Smooth muscle cell of the brain vasculature (primary cell): ENCODE results near the gene ADA.
A peak's percentile ranks its signal among the peaks of the same experiment; 100 is the strongest.

Experiments
- DNase-seq: peaks from one replicate; pipeline ENCODE4 v3.0.0-alpha.2; 2012; ENCODE audit warnings: low read depth, low spot score

The ADA gene

GRCh38 chr20:44624152-44624551 lies 27.3 kb downstream of the ADA start:
- no peak for DNase-seq

GRCh38 chr20:44622501-44623270 lies 28.8 kb downstream of the ADA start:
- DNase-seq: no peak

GRCh38 chr20:44621939-44622338 lies 29.6 kb downstream of the ADA start:
- no peak for DNase-seq

DNA sequence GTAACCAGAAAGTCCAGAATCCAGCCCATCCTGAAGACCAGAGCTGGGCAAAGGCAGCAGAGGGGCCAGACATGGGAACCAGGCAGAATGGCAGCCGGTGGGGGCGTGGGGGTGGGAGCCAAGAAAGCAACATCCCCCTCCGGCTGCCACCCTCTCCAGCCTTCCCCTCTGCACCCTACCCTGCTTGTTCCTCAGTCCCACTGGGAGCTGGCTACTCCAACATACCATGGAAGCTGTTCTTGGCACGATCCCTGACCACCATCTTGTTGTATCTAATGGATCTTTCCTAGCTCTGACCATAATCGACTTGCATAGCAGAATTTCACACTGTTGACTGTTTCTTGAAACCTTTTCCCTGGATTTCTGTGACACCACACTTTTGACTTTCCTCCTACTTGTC lies 30.2 kb downstream of the ADA start:
- DNase-seq: no peak

- DNase-seq: no peak
These were observed 31.5 kb downstream of the ADA start for GRCh38 chr20:44620030-44620429.

DNA sequence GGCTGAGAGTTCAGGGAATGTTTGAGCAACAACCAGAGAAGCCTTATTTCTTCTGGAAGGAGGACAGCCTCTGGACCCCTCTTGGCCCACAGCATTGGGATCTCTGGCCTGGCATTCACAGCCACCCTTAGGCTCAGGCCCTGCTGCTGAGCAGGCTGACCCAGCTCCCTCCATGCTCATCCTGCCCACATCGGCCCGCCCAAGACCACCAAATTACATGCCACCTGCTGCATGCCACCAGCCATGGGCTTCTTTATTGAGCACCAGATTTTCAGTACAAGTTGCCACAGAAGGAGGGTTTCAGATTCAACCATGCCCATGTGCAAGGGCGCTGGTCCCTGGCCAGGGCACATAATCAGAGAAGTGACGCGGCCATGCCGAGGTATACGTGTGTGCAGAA lies 32.2 kb downstream of the ADA start:
- no peak for DNase-seq

- no peak for DNase-seq
These were observed 33.2 kb downstream of the ADA start for GRCh38 chr20:44618318-44618731.

DNA sequence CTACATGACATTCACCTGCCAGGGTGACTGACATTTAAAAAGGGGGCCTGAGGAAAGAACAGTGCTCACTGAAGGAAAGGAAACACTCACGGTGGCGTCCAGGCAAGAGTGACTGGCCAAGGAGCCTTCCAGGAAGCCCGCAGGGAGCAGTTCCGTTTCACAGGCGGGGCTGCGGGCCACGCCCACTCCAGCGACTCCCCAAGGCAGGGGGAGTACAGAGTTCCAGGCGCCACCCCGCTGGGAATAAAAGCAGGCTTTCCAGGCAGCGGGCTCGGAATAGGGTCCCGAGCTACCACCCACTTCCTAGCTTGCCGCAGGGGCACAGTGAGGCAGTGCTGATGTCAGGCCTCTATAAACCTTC lies 34.9 kb downstream of the ADA start:
- no peak for DNase-seq

DNA sequence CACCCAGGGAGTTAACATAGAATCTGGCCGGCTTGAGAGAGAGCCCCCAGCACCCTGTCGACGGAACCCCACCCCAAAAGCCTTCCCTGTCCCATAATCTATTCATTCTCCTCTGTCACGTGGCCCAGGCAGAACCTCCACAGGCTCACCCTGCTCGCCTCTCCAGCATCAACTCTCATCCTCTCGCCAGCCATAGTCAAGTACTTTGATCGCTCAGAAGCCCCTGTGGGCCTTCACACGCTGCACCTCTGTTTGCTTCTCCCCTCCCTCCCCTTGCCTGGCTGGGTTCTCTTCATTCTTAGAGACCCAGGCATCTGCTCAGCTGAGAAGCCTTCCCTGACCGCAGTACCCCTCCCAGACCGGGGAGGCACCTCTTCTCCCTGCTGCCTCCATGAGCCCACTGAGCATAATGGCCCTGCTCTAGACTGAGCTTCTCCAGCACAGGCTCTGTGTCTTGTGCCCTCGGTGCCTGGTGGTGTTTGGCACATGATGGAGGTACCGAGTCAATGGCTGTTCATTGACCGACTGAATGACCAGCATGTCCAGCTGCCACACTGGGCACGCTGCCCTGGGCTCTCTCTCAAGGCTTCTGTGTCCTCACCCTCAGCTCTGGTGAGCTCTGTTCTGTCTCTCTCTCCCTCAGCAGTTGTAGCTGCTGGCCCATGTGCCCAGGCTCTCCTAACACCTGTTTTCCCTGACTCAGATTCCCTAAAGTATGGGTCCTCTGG lies 35.5 kb downstream of the ADA start:
- no peak for DNase-seq

DNA sequence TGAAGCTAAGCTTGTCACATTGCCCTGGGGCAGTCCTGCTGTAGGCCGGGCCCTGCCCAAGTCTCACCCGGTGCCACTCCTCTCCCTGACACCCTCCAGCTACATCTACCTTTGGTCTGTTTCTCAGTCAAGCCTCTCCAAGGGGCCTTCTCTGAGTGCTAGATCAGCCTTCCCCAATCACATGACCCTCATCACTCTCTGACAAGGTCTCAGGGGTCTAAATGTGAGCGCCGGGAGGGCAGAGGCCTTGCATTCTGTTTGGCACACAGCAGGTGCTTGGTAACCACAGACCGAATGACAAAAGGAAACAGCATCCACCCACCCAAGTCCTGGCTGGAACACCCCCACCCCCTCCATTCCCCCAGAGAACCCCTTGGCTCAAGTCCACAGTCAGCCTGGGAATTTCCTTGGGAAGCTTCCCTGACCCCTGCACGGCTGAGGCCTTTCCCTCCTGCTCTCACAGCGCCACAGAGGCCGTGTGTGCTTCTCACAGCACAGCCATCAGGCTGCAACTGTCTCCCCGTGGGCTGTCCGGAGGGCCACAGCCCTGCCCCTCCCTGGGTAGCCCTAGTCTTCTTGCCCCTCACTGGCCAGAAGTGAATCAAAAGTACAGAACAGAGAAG lies 36.2 kb downstream of the ADA start:
- no peak for DNase-seq

DNA sequence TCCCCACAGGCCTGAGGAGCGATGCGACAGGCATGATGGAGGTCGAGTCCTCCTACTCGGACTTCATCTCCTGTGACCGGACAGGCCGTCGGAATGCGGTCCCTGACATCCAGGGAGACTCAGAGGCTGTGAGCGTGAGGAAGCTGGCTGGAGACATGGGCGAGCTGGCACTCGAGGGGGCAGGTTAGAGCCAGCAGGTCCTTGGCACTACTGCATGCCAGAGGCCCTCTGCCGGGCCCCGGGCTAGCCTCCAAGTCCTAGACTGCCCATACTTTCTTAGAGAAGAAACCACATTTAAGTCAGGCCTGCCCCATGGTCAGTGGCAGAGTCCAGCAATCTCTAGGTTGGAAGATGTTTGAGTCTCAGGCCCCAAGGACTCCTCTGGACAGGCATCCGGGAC lies 37.0 kb downstream of the ADA start:
- DNase-seq: no peak

DNA sequence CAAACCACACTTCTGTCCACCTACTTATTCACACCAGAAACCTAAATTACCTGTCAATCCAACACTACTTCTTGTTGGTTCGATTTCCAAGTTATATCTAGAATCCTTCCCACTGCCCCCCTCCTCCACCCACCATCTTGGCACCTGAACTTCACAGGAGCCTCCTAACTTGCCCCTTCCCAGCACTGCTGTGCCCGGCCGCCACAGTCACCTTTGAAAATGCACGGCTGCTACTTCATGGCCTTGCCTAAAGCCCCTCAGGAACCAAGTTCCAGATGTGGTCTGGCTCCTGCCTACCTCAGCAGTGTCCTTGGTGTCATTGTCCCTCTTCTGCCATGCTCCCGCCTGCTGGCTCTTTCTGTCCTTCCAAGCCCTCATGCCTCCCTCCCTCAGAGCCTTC lies 37.9 kb downstream of the ADA start:
- DNase-seq: no peak

- no peak for DNase-seq
These were observed 41.1 kb downstream of the ADA start for GRCh38 chr20:44610313-44610962.

GRCh38 chr20:44609516-44610312 lies 41.8 kb downstream of the ADA start:
- peak; percentile 61 for DNase-seq

DNA sequence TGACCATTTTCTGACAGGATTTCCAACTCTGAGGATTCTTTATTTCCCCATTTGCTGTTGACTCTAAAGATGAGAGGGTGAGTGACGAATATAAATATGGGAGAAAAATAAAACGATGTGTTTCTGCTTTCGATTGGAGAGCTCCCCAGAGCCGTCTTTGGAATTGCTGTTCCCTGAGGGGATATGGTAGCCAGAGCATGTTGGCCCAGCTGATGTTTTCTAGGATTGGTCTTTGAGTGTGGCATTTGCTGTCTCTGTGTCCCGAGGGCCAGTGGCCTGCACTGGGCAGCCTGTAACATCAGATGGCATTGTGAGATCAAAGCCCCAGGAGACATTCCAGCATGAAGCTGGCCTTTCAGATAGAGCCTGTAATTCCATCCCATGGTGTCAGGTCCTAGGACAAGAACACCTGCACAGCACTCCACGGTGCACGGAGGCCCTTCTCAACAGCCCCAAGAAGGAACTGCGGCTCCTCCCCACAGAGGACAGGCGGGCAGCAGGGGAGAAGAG lies 42.4 kb downstream of the ADA start:
- no peak for DNase-seq

DNA sequence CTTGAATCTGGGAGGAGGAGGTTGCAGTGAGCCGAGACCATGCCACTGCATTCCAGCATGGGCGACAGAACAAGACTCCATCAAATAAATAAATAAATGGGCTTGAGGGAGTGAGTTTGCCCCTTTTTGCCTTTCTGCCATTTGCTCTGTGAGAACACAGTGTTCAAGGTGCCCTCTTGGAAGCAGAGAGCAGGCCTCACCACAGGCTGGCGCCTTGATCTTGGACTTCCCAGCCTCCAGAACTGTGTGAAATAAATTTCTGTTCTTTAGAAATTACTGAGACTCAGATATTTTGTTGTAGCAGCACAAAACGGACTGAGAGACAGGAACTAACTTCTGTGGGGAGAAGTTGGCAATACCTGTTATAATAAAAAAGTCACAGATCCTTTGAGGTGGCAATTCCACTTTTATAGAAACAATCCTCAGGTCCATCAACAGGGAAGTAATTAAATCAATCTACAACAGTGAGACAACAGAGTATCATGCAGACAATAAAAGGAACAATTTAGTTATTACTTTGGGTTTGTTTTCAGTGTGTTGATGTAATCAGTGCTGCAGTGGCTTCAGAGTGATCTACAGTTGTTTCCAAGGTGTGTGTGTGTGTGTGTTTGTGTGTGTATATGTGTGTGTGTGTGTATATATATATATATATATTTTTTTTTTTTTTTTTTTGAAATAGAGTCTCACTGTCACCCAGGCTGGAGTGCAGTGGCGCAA lies 44.6 kb downstream of the ADA start:
- DNase-seq: no peak

DNA sequence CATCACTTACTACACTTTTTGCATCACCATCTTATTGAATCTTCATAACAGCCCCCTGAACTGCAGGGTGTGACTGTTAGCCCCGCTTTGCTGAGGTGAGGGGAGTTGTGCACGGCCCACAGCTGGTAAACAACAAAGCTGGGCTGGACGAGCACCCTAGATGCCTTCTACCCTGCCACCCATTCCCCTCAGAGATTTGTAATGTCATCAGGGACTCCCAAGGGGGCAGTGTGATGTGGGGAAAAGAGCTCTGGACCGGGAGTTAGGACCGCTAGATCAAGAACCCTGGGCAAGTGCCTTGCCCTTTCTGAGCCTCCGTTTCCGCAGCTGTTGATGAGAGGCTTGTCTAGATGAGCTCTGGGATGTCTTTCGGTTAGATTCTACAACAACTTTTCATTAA lies 48.2 kb downstream of the ADA start:
- no peak for DNase-seq

DNA sequence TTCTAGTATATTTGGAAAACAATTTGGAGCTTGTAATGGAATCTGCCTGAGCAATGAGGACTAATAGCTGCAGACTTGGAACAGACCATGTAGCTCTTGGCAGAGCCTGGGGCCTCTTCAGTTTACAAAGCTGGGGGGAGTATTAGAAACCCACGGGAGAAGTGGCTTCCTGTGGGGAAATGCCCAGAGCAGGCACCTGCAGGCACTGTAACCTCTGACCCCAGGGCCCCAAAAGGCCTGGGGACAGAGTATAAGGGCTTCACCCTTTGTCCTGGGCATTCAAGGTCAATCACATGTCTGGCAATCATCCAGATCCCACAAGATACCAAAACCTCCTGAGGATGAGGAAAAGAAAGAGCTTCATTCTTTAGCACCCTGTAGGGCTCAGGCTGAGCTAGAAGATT lies 49.7 kb downstream of the ADA start:
- DNase-seq: peak; percentile 93

GRCh38 chr20:44601236-44601671 lies 50.2 kb downstream of the ADA start:
- DNase-seq: no peak

DNA sequence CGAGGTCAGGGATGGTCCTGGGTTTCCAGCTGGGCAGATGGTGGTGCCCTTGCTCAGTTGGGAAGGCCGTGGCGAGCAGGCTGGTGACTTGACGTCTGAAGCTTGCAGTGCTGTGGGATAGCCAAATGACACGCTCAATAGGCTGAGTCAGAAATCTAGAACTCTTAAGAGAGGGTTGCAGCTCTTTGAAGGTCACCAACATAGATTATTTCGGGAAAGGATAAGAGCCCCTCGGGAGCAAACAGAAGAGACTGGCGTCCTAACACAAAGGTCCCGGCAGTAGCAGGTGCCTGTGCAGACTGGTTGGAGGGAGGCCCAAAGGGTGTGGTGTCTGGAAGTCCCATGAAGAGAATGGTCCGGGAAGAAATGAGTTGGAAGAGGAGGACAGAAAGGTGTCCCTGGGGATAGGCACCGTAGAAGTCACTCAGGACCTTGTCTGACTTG lies 50.7 kb downstream of the ADA start:
- no peak for DNase-seq

- DNase-seq: no peak
These were observed 51.2 kb downstream of the ADA start for GRCh38 chr20:44600301-44600700.
